ENCODE measurements around the gene ADARB2.

GRCh38 chr10:1190791-1191490, 546.4 kb downstream of the ADARB2 start:
- TF ChIP-seq CTCF (IDR thresholded peaks at IDR 0.05 in 2 of 3, conservative IDR thresholded peaks at IDR 0.05 in 1 of 3; ENCODE audit: control insufficient read depth in 2 of 3, extremely low read depth in 1 of 3, insufficient read depth in 1 of 3, low read depth in 3 of 3, low read length in 3 of 3) (no peak), ZNF217 (IDR thresholded peaks at IDR 0.05) (no peak)

Measured in GM12878 (cell line).